GM18502 (cell line): ENCODE measurements around the gene SPATC1L.

Source experiments
- ATAC-seq: cut with Tn5 transposase; IDR thresholded peaks from one replicate; pipeline ENCODE4 v1.9.1; 2021; ENCODE audit warnings: mild to moderate bottlenecking; ENCODE audit not compliant: unreplicated experiment, poor library complexity

SPATC1L gene

DNA sequence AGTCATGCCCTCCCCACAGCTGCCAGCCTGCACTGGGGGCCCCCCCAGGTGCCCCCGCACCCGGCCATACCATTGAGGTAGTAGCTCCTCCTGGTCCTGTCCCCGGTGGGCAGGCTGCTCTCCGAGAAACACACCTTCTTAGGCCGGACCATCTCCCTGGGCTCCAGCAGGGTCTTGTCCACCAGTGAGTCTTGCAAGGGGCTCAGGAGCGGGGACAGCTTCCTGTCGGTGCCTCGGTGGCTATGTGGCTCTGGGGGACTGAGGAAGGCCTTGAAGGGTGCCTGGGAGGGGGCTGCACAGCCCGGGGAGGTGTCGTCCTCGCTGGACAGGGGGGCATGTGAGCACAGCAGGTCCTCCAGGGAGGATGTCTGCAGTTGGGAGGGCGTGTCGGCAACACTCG lies 16.0 kb downstream of the SPATC1L start:
- ATAC-seq: no peak

DNA sequence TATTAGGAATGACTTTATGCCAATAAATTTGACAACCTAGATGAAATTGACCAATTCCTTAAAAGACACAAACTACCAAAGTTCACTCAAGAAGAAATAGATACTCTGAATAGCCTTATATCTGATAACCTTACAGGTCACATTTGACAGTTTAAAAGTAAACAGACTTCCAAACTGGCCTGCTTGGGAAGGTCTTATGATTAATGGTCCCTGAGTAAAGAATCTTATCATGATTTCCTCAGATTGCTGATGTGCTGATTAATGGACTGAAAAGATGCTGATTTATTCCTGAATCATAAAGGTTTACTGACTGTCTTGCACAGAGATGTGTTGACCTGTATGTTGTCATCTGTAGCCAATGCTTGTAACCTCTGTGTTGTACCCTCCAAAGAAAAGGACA lies 19.2 kb downstream of the SPATC1L start:
- no peak for ATAC-seq

DNA sequence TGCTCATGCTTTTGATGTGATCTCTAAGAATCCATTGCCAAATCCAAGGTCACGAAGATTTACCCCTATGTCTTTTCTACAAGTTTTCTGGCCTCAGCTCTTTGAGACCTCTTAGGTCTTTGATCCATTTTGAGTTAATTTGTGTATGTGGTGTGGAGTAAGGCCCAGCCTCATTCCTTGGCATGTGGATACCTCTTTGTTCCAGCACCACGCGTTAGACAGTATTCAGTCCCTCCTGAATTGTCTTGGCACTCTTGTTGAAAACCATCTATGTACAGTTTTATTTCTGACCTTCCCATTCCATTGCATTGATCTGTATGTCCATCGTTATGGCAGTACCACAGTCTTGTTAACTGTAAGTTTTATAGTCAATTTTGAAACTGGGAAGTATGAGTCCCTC lies 20.9 kb downstream of the SPATC1L start:
- no peak for ATAC-seq

DNA sequence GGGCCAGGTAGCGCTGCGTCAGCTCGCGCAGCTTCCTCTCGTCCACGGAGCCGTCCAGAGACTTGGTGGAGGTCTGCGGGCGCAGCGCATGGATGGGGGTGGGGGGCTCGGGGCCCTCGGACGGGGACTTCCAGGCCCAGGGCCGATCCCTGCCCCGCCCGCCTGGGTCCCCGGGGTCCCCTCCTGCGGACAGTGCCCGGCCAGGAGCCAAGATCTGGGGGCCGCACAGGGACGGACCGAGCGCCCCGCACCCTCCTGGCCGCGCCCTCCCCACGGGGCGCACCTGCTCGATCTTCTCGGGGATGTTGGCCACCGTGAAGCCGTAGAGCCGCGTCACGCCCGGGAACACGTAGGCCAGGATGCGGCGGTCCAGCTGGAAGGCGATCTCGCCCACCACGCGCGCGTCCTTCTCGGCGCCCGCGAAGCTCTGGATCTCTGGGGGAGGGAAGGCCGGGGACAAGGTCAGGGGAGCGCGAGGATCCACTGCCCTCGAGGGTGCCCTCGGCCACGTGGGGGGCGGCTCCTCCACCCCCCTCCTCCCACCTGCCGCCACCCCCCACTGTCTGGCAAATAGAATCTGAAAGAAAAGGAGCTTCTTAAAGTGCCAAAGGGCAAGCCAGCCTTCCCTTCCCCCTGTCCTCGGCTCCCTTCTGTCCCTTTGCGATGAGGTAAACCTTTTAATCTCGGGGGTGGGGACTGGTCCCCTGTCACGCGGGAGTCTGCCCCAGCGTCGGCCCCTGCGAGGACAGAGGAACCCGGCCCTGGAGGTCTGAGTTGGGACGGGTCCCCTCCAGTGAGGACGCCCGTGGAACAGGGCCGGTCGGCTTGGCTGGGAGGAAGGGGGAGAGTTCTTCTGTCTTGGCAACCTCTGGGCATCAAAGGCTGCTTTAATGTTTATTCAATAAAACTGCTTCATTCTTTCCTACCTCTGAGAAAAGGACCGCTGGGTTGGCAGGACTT lies 22.3 kb downstream of the SPATC1L start:
- no peak for ATAC-seq

DNA sequence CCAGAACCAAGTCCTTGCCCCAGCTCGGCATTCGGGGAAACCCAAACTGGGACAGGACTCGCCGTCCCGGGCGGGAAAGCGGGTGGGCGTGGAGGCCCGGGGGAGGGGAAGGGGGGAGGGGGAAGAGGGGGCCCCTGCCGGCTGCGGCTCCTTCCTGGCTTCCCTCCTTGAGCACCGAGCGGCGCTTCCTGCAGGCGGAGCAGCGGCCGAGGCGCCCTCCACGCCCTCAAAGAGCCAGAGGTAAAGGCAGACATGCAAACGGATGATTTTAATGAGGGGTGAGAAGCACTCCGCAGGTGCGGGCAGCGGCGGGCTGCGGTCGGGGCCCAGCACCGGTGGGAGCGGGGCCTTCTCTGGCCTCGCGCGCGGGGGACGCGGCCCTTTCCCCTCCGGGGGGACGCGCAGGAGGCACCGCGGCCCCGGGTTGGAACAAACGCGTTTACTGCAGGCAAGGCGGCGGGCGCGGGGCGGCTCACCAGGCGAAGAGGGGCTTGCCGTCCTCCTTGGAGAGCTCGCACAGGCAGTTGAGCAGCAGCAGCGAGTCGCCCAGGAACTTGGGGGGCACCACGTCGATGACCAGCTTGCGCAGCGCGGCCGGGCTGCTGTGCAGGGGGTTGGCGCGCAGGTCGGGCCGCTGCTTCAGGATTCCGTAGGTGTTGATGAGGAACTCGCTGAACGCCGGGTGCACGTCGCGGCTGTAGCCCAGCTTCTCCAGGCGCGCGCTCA lies 23.2 kb downstream of the SPATC1L start:
- no peak for ATAC-seq

DNA sequence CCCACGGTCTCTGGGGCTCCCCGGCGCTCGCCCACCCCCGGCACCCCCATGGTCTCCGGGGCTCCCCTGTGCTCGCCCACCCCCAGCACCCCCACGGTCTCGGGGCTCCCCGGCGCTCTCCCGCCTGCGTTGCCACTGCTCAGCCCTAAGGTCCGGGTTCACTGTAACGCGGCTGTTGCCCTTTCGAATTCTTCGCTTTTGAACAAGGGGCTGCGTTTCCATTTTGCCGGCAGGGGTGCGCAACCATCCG lies 23.7 kb downstream of the SPATC1L start:
- ATAC-seq: no peak

DNA sequence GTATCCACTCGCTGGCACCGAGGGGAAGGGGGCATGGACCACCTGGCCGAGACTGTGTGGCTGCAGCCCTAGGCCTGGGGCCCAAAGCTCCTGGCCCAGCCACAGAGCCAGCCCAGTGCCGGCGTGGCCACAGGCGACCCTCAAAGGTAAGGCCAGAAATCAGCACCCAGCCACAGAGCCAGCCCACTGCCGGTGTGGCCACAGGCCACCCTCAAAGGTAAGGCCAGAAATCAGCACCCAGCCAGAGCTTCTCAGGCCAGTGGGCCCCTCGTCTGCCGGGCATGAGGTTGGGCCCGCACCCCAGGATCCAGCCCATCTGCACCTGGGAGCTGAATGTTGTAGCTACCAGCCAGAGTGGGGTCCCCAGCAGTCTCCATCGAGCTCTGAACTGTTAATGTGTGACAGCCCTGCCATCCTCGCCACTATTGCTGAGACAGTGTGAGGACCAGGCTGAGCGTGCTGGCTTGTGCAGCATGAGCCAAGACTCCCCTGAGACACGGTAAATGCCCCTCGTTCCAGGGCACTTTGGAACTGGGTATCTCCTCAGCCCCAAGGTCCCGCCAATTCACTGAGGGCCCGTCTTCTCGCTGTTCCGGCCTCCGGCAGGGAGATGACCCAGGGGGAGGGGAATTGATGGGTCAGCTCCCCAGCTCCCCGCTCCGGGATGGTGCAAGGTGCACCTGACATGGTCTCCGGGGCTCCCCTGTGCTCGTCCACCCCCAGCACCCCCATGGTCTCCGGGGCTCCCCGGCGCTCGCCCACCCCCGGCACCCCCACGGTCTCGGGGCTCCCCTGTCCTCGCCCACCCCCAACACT lies 24.2 kb downstream of the SPATC1L start:
- no peak for ATAC-seq

DNA sequence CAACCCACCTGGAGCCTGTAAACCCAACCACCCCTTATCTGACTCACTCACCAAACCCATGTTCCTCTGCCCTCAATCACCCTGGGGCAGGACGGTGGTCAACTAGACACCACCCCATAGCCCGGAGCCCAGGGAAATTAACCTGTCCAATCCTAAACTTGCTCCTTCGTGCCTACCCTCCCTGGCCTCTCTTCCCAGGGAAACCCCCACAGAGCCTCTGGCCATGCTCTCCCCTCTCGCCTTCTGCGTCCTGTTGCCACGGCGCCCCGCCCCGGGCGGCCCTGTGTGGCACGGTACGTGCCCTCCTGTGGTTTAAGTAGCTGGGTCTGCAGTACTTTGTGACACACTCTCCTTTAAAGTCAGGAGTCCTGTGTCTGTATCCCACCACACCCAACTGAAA lies 24.9 kb downstream of the SPATC1L start:
- ATAC-seq: no peak

DNA sequence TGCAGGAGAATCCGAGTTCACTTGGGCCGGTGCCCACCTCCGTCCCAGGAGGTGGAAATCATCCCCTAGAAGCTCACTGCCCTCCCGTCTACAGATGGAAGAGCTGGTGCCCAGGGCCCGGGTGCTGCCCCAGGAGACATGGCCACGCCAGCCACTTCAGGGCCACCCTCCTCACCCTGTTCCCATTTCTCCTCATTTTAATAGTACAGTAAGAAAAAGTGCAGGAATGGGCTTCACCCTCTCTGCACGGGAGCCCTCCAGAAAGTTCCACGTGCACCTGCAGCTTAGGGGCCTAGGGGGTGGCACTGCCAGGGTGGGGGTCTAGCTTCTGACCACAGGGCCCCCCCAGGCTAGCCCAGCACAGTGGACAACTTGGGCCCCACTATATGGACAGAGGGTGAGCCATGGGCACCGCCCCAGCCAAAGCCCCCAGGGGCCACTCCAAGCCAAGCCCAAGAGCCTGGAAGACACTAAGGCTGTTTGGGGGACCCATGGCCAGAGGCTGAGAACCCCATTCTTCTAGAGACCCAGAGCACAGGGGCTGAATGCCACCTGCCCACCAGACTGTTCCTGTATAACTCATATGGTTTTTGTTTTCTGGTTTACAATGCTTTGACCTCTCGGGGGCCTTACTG lies 25.5 kb downstream of the SPATC1L start:
- ATAC-seq: no peak

DNA sequence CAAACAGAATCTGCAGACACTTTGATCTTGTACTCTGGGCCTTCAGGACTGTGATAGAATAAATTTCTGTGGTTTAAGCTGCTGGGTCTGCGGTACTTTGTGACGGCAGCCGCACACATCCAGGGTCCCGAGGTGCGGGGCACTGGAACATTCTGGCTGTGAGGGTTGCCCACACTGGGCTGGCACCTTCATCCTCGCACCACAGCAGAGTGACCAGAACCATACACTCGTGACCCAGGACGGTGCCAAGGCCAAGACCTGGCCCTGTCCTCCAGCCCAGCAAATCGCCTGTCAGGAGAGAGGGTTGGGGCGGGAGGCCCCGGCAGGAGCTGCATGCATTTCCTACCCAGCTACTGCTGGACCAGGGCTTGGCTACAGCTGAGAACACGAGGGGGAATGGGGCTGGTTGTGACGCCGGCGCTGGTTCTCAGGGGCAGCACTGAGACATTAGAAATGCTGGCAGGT lies 26.2 kb downstream of the SPATC1L start:
- ATAC-seq: no peak

DNA sequence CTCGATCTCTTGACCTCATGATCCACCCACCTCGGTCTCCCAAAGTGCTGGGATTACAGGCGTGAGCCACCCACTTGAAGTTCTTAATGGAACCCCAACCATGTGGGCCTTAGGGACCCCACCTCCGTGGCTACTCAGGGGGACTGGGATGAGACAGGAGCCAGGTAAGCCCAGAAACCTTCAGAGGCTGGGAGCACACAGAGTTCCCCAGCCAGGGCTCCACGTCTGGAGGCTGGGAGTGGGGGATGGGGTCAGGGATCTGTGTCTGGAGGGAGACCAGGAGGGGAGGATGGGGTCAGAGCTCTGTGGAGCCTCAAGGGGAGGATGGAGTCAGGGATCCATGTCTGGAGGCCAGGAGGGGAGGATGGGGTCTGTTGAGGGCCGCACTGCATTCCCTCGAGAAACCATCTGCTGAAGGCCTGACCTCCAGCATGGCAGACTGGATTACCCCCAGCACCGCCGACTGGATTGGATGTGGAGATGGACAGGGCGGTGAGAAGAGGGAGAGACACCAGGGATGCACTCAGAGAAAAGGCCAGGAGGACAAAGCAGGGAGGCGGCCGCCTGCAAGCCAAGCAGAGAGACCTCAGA lies 26.8 kb downstream of the SPATC1L start:
- no peak for ATAC-seq

DNA sequence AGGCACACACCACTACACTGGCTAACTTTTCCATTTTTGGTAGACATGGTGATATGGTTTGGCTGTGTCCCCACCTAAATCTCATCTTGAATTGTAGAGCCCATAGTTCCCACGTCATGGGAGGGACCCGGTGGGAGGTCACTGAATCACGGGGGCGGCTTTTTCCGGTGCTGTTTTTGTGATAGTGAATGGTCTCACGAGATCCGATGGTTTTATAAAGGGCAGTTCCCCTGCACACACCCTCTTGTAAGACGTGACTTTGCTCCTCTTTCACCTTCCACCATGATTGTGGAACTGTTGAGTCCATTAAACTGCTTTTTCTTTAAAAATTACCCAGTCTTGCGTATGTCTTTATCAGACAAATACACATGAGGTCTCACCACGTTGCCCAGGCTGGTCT lies 27.6 kb downstream of the SPATC1L start:
- ATAC-seq: no peak

DNA sequence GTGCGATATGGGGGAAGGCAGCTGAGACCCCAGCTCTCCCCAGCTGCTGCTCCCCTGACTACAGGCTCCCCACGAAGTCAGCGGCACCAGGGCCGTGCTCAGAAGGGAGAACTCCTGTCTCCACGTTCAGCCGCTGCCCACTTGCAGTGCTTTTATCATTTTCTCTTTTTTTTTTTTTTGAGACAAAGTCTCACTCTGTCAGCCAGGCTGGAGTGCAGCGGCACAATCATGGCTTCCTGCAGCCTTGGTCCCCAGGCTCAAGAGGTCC lies 27.9 kb downstream of the SPATC1L start:
- ATAC-seq: no peak

DNA sequence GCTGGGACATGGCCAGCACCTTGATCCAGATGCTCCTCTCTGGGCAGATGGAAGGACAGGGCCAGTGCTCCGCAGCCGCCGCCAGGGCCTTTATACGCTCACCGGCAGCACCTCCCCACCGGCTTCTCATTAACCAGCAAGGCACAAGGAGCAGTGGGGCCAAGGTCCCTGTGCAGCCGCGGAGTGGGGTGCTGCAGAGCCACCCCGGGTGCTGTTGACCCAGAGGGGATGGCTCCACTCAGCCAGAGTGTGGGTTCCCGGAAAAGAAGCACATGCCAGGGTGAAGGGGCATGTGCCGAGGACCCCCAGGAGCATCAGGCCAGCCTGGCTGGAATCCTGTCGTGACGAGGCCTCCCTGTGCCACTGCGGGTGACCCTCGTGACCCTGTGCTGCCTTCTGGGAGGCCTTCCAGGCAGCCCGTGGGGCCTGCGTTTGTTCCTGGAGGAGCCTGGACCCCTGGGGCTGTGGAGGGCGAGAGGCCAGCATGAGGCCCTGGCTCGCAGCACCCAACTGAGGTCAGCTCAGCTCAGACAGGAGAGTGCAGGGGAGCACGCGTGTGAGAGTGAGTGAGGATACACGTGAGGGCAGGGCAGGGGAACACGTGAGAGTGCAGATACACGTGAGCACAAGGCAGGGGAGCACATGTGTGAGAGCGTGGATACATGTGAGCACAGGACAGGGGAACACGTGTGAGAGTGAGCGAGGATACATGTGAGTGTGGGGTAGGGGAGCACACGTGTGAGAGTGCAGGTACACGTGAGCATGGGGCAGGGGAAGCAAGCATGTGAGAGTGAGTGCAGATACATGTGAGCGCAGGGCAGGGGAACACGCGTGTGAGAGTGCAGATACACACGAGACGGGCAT lies 28.5 kb downstream of the SPATC1L start, which contains the start of gene FTCD:
TSS of gene FTCD (minus strand) at position 66 of the 864 bp plus-strand sequence. CDS start at position 10, 56 bp downstream.
- no peak for ATAC-seq

DNA sequence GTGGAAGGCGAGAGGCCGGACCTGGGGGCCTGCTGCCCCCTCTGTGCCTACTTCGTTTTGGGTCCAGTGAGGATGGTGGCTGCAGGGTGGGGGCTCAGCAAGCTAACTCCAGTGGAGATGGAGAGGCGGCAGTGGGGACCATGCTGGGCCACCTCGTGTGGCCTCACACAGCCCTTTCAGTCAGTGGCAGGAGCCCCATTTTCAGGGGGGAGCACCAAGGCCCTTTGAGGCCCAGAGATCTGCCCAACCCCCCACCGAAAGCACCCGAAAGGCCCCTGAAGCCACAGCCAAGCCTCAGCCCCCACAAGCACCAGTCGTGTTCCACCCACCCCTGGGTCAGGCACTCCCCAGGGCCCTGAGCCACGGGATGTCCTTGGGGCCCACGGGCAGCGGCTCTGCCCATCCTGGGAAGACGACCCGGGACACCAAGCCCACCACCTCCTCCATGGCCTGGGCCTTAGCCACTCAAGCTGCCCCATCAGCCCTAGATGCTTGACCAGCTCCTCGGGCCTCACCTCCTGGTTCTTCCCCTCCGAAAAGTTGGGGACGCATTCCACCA lies 29.2 kb downstream of the SPATC1L start:
- no peak for ATAC-seq

DNA sequence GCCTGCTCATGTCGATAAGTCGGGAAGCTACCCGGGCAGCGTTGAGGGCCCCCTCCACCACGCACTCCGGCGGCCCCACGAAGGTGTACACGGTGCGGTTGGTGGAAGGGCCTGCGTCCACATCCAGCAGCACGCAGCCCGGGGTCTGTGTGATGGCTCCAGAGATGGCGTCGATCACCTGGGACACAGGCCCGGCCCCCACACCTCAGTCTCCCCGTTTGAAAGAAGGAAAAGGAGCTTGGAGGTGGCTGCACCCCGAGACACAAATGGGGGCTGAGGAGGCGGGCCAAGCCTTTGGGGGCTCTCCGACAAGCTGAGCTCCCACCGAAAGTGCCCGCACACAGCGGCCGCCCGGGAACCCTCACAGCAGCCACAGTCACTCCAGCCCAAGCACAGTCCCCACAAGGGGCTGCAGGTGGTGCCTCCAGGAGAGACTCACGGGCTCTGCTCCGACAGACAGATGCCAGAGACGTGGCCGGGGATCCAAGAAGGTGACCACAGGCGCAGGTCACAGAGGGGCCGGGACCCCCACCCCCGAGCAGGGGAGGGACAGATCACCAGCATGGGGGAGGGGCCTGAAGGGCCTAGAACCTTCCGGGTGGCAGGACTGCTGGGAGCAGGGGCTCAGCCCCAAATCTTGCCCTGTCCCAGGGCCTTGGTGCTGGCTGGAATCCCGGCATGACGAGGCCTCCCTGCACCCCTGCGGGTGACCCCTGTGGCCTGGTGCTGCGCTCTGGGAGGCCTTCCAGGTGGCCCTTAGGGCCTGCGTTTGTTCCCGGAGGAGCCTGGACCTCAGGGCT lies 29.9 kb downstream of the SPATC1L start:
- ATAC-seq: no peak

DNA sequence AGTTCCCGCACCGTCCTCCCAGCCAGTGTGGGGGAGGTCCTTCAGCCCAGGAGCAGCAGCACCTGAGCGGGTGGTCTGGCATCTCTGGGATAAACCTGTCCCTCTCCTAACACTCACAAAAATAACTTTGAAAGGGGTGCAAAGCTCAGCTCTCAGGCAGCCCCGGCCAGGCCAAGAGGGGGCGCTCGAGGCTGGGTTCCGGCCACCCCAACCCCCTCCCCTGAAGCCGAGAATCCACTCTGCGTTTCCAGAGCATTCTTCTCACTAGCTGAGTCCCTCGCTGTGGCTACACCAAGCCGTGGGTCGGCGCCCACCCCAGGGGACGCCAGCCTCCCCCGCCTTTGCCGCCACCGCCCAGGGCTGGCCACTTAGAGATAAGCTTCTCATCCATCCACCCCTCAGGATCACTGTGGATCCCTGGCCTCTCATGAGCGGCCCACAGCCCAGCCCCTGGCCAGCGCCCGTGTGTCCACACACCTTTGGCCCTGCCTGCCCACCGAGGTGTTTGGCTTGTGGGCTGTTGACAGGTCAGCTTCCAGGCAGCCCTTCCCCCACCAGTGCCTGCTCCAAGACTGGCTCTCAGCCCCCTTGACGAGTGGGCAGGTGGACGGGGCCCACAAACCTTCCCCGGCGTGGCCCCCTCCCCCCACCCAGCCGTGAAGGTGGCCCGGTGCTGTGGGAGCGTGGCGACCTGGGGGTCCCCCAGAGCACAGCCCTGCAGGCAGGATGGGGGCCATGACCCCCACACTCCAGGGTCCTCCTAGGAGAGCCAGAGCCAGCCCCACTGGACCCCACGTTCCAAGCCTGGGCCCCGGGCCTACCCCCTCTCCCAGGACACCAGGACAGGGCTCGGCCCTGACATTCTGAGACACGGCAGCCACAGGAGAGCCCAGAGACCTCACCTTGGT lies 30.8 kb downstream of the SPATC1L start:
- ATAC-seq: no peak
